ENCODE data around the gene NPRL2. TPM values are rescaled to one million over a fixed set of nuclear protein-coding genes. Genes with fewer than 3 reads are reported as not detected.

Gene NPRL2
- total and polyA plus RNA-seq, 9 of the 15 experiments (the other 6 are each of a cell fraction or from before 2014, with no cell fraction given): 17.4 to 40.4 (median 24.4) TPM

DNA sequence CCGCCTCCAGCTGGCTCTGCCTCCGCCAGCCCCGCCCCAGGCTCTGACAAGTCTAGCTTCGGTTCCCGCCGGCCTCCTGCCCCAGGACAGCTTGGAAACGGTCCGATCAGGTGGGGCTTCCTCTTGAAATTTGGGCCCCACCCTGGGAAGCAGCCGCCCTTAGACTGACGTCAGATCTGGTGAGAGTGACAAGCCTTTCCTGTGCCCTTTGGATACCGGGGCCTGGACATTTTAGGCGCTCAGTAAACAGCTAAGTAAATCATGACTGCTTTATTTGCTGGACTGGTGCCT, 51.0 kb downstream of the NPRL2 start (continued):
- TF ChIP-seq, protein P1, sequence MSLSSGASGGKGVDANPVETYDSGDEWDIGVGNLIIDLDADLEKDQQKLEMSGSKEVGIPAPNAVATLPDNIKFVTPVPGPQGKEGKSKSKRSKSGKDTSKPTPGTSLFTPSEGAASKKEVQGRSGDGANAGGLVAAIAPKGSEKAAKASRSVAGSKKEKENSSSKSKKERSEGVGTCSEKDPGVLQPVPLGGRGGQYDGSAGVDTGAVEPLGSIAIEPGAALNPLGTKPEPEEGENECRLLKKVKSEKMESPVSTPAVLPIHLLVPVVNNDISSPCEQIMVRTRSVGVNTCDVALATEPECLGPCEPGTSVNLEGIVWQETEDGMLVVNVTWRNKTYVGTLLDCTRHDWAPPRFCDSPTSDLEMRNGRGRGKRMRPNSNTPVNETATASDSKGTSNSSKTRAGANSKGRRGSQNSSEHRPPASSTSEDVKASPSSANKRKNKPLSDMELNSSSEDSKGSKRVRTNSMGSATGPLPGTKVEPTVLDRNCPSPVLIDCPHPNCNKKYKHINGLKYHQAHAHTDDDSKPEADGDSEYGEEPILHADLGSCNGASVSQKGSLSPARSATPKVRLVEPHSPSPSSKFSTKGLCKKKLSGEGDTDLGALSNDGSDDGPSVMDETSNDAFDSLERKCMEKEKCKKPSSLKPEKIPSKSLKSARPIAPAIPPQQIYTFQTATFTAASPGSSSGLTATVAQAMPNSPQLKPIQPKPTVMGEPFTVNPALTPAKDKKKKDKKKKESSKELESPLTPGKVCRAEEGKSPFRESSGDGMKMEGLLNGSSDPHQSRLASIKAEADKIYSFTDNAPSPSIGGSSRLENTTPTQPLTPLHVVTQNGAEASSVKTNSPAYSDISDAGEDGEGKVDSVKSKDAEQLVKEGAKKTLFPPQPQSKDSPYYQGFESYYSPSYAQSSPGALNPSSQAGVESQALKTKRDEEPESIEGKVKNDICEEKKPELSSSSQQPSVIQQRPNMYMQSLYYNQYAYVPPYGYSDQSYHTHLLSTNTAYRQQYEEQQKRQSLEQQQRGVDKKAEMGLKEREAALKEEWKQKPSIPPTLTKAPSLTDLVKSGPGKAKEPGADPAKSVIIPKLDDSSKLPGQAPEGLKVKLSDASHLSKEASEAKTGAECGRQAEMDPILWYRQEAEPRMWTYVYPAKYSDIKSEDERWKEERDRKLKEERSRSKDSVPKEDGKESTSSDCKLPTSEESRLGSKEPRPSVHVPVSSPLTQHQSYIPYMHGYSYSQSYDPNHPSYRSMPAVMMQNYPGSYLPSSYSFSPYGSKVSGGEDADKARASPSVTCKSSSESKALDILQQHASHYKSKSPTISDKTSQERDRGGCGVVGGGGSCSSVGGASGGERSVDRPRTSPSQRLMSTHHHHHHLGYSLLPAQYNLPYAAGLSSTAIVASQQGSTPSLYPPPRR (CRISPR knock-in tag; IDR thresholded peaks at IDR 0.05; ENCODE audit: borderline replicate concordance): no peak
- TF ChIP-seq EP400 (IDR thresholded peaks at IDR 0.05) (peak; percentile 5; the same call in 1 of the 2 replicates), ZNF146 (CRISPR knock-in tag; IDR thresholded peaks at IDR 0.05; ENCODE audit: unreplicated experiment) (no peak), GABPB2 (CRISPR knock-in tag; conservative IDR thresholded peaks at IDR 0.05) (no peak), PRMT5 (CRISPR knock-in tag; IDR thresholded peaks at IDR 0.05) (no peak), GABPA (tag; conservative IDR thresholded peaks at IDR 0.05; ENCODE audit: low read depth) (peak; percentile 34), CREM (IDR thresholded peaks at IDR 0.05; ENCODE audit: low read depth) (peak; percentile 66), CSDE1 (IDR thresholded peaks at IDR 0.05) (no peak), MYBL2 (IDR thresholded peaks at IDR 0.05; ENCODE audit: low read depth) (no peak; the same call in 1 of the 2 replicates), MYBL2 (CRISPR knock-in tag; IDR thresholded peaks at IDR 0.05; ENCODE audit: borderline replicate concordance) (no peak), TGIF2 (CRISPR knock-in tag; IDR thresholded peaks at IDR 0.05) (no peak), RCOR1 (IDR thresholded peaks at IDR 0.05; ENCODE audit: borderline replicate concordance in 1 of 2, low read depth in 2 of 2, low read length in 2 of 2) (peak in 1 of 2 experiments; percentile 50; a peak in 1 of 4 replicates), NEUROD1 (IDR thresholded peaks at IDR 0.05; ENCODE audit: borderline replicate concordance, low read depth, low read length, partially characterized antibody) (no peak), U2AF2 (optimal IDR thresholded peaks at IDR 0.05; ENCODE audit: low read depth, low read length) (no peak), POLR2AphosphoS5 (IDR thresholded peaks at IDR 0.05; ENCODE audit: control insufficient read depth, insufficient read depth, low read depth, low read length) (0 out of 2 replicates have a peak, but pooled peaks have one; percentile 6), TBP (optimal IDR thresholded peaks at IDR 0.05; ENCODE audit: low read depth, low read length) (peak; percentile 32)
- TF ChIP-seq, protein P2, sequence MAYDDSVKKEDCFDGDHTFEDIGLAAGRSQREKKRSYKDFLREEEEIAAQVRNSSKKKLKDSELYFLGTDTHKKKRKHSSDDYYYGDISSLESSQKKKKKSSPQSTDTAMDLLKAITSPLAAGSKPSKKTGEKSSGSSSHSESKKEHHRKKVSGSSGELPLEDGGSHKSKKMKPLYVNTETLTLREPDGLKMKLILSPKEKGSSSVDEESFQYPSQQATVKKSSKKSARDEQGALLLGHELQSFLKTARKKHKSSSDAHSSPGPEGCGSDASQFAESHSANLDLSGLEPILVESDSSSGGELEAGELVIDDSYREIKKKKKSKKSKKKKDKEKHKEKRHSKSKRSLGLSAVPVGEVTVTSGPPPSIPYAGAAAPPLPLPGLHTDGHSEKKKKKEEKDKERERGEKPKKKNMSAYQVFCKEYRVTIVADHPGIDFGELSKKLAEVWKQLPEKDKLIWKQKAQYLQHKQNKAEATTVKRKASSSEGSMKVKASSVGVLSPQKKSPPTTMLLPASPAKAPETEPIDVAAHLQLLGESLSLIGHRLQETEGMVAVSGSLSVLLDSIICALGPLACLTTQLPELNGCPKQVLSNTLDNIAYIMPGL (CRISPR knock-in tag; IDR thresholded peaks at IDR 0.05): no peak
- TF ChIP-seq, protein P3, sequence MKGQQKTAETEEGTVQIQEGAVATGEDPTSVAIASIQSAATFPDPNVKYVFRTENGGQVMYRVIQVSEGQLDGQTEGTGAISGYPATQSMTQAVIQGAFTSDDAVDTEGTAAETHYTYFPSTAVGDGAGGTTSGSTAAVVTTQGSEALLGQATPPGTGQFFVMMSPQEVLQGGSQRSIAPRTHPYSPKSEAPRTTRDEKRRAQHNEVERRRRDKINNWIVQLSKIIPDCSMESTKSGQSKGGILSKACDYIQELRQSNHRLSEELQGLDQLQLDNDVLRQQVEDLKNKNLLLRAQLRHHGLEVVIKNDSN (CRISPR knock-in tag; IDR thresholded peaks at IDR 0.05): peak; percentile 49; the same call in 1 of the 2 replicates
- TF ChIP-seq, protein P4, sequence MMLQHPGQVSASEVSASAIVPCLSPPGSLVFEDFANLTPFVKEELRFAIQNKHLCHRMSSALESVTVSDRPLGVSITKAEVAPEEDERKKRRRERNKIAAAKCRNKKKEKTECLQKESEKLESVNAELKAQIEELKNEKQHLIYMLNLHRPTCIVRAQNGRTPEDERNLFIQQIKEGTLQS (IDR thresholded peaks at IDR 0.05): peak; percentile 71
- TF ChIP-seq, protein P4 (CRISPR knock-in tag; conservative IDR thresholded peaks at IDR 0.05): no peak
- TF ChIP-seq, protein P5, sequence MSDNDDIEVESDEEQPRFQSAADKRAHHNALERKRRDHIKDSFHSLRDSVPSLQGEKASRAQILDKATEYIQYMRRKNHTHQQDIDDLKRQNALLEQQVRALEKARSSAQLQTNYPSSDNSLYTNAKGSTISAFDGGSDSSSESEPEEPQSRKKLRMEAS (CRISPR knock-in tag; IDR thresholded peaks at IDR 0.05): no peak

All from K562 (cell line).